Measurements from ENCODE around the gene MED17.
"Not testable (repeated sequence)": the region's sequence is repeated elsewhere in the genome, so short reads cannot be mapped to it uniquely, and the experiment has no call there.

MED17 gene

GRCh38 chr11:93759123-93759522, 25.0 kb upstream of the MED17 start:
- not testable (repeated sequence) for DNase-seq

- no peak for DNase-seq
These were observed 22.2 kb upstream of the MED17 start for GRCh38 chr11:93761910-93762309.

GRCh38 chr11:93765551-93765950, 18.5 kb upstream of the MED17 start:
- DNase-seq, result no peak

- DNase-seq, result no peak
These were observed 17.6 kb upstream of the MED17 start for GRCh38 chr11:93766504-93766903.

- no peak for DNase-seq
These were observed 17.1 kb upstream of the MED17 start for GRCh38 chr11:93767018-93767417.

- no peak for DNase-seq
These were observed 13.9 kb upstream of the MED17 start for GRCh38 chr11:93770160-93770559.

GRCh38 chr11:93772123-93772522, 12.0 kb upstream of the MED17 start:
- DNase-seq, result no peak

- no peak for DNase-seq
These were observed 11.0 kb upstream of the MED17 start for GRCh38 chr11:93773045-93773477.

GRCh38 chr11:93773601-93774200, 10.4 kb upstream of the MED17 start:
- no peak for DNase-seq

- DNase-seq, result not testable (repeated sequence)
These were observed 9.5 kb upstream of the MED17 start for GRCh38 chr11:93774560-93774959.

- DNase-seq, result no peak
These were observed 8.8 kb upstream of the MED17 start for GRCh38 chr11:93775289-93775688.

- no peak for DNase-seq
These were observed 720 bp upstream of the MED17 start for GRCh38 chr11:93783362-93783761.

- no peak for DNase-seq
These were observed 327 bp upstream of the MED17 start for GRCh38 chr11:93783765-93784144.

- DNase-seq, result no peak
These were observed 866 bp downstream of the MED17 start for GRCh38 chr11:93784935-93785360.

- DNase-seq, result no peak
These were observed 7.4 kb downstream of the MED17 start for GRCh38 chr11:93791493-93791892.

GRCh38 chr11:93796441-93797231, 12.6 kb downstream of the MED17 start:
- DNase-seq, result no peak

GRCh38 chr11:93801366-93801765, 17.3 kb downstream of the MED17 start:
- DNase-seq, result no peak

GRCh38 chr11:93804879-93805278, 20.8 kb downstream of the MED17 start:
- DNase-seq, result no peak

- no peak for DNase-seq
These were observed 23.9 kb downstream of the MED17 start for GRCh38 chr11:93807980-93808379.

GRCh38 chr11:93813974-93814373, 29.9 kb downstream of the MED17 start:
- no peak for DNase-seq

- DNase-seq, result no peak
These were observed 31.0 kb downstream of the MED17 start for GRCh38 chr11:93814966-93815633.

GRCh38 chr11:93817426-93818348, 33.6 kb downstream of the MED17 start:
- DNase-seq, result no peak
